HEK293 (cell line): ENCODE data around the gene AGAP3.

Experiments used
- CTCF ChIA-PET: fragments of 350-600 bp; formaldehyde crosslinking; extraction: SDS; loops from one replicate; lab custom pipeline; 2021; ENCODE audit warnings: antibody characterized with exemption; lab: Yijun Ruan, JAX
- POLR2A ChIA-PET: fragments of 300-600 bp; formaldehyde crosslinking; extraction: SDS; loops from one replicate; lab custom pipeline; 2020; ENCODE audit warnings: antibody characterized with exemption, inconsistent platforms; lab: Yijun Ruan, JAX
- H3K27ac ChIP-seq: fragments of 200-500 bp; sonication (Bioruptor generic); 2 replicates; pipeline ENCODE4 v1.5.1; 2014; ENCODE audit warnings: low read depth, low read length, control low read depth, inconsistent platforms; ENCODE audit errors: extremely low read depth
- H3K36me3 ChIP-seq, 2 experiments: fragments of 200-500 bp in 1 of 2; sonication (Bioruptor generic) in 1 of 2; 1 replicate in 1 of 2; 2 replicates in 1 of 2; pipeline ENCODE4 v1.5.1; 2014 to 2017; ENCODE audit warnings: inconsistent platforms in 2 of 2, low read length in 2 of 2; ENCODE audit not compliant: control insufficient read depth in 2 of 2, insufficient read depth in 1 of 2
- H3K4me1 ChIP-seq: fragments of 200-500 bp; sonication (Bioruptor generic); 2 replicates; pipeline ENCODE4 v1.5.1; 2014; ENCODE audit warnings: mild to moderate bottlenecking, low read length, inconsistent platforms; ENCODE audit not compliant: control insufficient read depth, insufficient read depth
- H3K4me3 ChIP-seq: 2 replicates; pipeline ENCODE4 v1.5.1; 2011; ENCODE audit warnings: low read depth, mild to moderate bottlenecking, control low read depth, low read length, moderate library complexity
- H3K9me3 ChIP-seq: fragments of 200-500 bp; sonication (Bioruptor generic); 2 replicates; pipeline ENCODE4 v1.5.1; 2014; ENCODE audit warnings: low read depth, low read length, inconsistent platforms; ENCODE audit not compliant: control insufficient read depth, insufficient read depth
- ATF2 ChIP-seq: fragments of 450-650 bp; formaldehyde crosslinking; IDR thresholded peaks from 2 replicates; pipeline ENCODE4 v1.5.1; 2016; ENCODE audit warnings: missing biosample characterization, missing genetic modification characterization, low read depth
- ELK4 ChIP-seq: IDR thresholded peaks from 2 replicates; pipeline ENCODE4 v1.6.1; 2011; ENCODE audit warnings: mild to moderate bottlenecking, low read depth, low read length, borderline replicate concordance
- GLIS1 ChIP-seq: fragments of 450-650 bp; formaldehyde crosslinking; IDR thresholded peaks from 2 replicates; pipeline ENCODE4 v1.5.1; 2016; ENCODE audit warnings: missing biosample characterization, missing genetic modification characterization
- OSR2 ChIP-seq: fragments of 450-650 bp; formaldehyde crosslinking; IDR thresholded peaks from 2 replicates; pipeline ENCODE4 v1.5.1; 2016; ENCODE audit warnings: missing biosample characterization, missing genetic modification characterization
- SETDB1 ChIP-seq: IDR thresholded peaks from one replicate; pipeline ENCODE4 v1.6.1; 2017; ENCODE audit warnings: mild to moderate bottlenecking, low read length, moderate library complexity, mixed read lengths; ENCODE audit not compliant: insufficient read length
- TRIM28 ChIP-seq: IDR thresholded peaks from 2 replicates; pipeline ENCODE4 v1.6.1; 2011; ENCODE audit warnings: low read length, control low read depth, borderline replicate concordance
- ZBTB21 ChIP-seq: fragments of 450-650 bp; formaldehyde crosslinking; IDR thresholded peaks from 2 replicates; pipeline ENCODE4 v1.5.1; 2017; ENCODE audit warnings: missing biosample characterization, missing genetic modification characterization
- ZFHX2 ChIP-seq: fragments of 450-650 bp; formaldehyde crosslinking; conservative IDR thresholded peaks from 2 replicates; pipeline ENCODE4 v1.5.1; 2016; ENCODE audit warnings: missing biosample characterization, missing genetic modification characterization
- ZFP3 ChIP-seq: fragments of 450-650 bp; formaldehyde crosslinking; IDR thresholded peaks from 2 replicates; pipeline ENCODE4 v1.5.1; 2016; ENCODE audit warnings: low read depth, missing biosample characterization, missing genetic modification characterization
- ZFP37 ChIP-seq: fragments of 450-650 bp; formaldehyde crosslinking; IDR thresholded peaks from 2 replicates; pipeline ENCODE4 v1.5.1; 2016; ENCODE audit warnings: missing biosample characterization, missing genetic modification characterization
- ZFP41 ChIP-seq: fragments of 450-650 bp; formaldehyde crosslinking; IDR thresholded peaks from 2 replicates; pipeline ENCODE4 v1.5.1; 2016; ENCODE audit warnings: missing biosample characterization, missing genetic modification characterization, borderline replicate concordance
- ZNF132 ChIP-seq: fragments of 450-650 bp; formaldehyde crosslinking; IDR thresholded peaks from 2 replicates; pipeline ENCODE4 v1.5.1; 2017; ENCODE audit warnings: missing biosample characterization, missing genetic modification characterization, borderline replicate concordance
- ZNF214 ChIP-seq: fragments of 450-650 bp; formaldehyde crosslinking; IDR thresholded peaks from 2 replicates; pipeline ENCODE4 v1.5.1; 2017; ENCODE audit warnings: missing biosample characterization, mild to moderate bottlenecking, missing genetic modification characterization, borderline replicate concordance
- ZNF239 ChIP-seq: fragments of 450-650 bp; formaldehyde crosslinking; IDR thresholded peaks from 2 replicates; pipeline ENCODE4 v1.5.1; 2016; ENCODE audit warnings: missing biosample characterization, missing genetic modification characterization
- ZNF398 ChIP-seq: fragments of 450-650 bp; formaldehyde crosslinking; IDR thresholded peaks from 2 replicates; pipeline ENCODE4 v1.5.1; 2017; ENCODE audit warnings: missing biosample characterization, missing genetic modification characterization
- ZNF423 ChIP-seq: fragments of 450-650 bp; formaldehyde crosslinking; IDR thresholded peaks from 2 replicates; pipeline ENCODE4 v1.5.1; 2016; ENCODE audit warnings: missing biosample characterization, missing genetic modification characterization
- ZNF513 ChIP-seq: fragments of 450-650 bp; IDR thresholded peaks from 2 replicates; pipeline ENCODE4 v1.5.1; 2018; ENCODE audit warnings: missing biosample characterization, missing genetic modification characterization
- ZNF548 ChIP-seq: fragments of 450-650 bp; formaldehyde crosslinking; IDR thresholded peaks from 2 replicates; pipeline ENCODE4 v1.5.1; 2016; ENCODE audit warnings: missing biosample characterization, missing genetic modification characterization
- ZNF624 ChIP-seq: fragments of 450-650 bp; formaldehyde crosslinking; IDR thresholded peaks from 2 replicates; pipeline ENCODE4 v1.5.1; 2017; ENCODE audit warnings: missing biosample characterization, missing genetic modification characterization
- ZNF837 ChIP-seq: fragments of 450-650 bp; formaldehyde crosslinking; IDR thresholded peaks from 2 replicates; pipeline ENCODE4 v1.5.1; 2016; ENCODE audit warnings: missing biosample characterization, missing genetic modification characterization
- TF ChIP-seq, protein P1 (sequence below): fragments of 450-650 bp; formaldehyde crosslinking; IDR thresholded peaks from 2 replicates; pipeline ENCODE4; 2016; ENCODE audit warnings: missing biosample characterization, missing genetic modification characterization

Gene AGAP3

DNA sequence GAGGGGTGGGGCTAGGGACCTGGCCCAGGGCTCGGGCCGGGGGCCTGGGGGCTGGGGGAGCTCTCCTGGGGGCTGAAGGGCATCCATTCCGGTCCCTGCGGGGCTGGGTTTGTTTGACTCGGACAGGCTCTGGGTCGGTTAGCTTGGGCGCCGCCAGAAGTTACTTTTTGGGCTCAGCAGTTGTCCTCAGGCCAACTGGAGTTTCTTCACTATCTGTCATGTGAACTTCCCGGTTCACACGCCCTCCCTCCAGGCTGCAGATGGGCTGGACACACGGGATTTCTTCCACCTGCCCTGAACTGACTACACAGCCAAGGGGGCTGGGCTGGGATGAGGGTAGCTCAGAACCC is 23.1 kb upstream of the AGAP3 start:
- ChIA-PET CTCF (interaction anchor here (0.7 to 2.3 kb wide), 6 partner anchors 15 to 48 kb away, joined by 3 to 14 read pairs (median 4); partner anchors contain the start of genes ABCB8 and FASTK), POLR2A (interaction anchor here (0.9 to 2.3 kb wide), 10 partner anchors 8 to 53 kb away, joined by 3 to 22 read pairs (median 5); partner anchors contain the start of genes ABCB8 and FASTK)
- TF ChIP-seq ZNF837 (tag by site-specific recombination): no peak
- Histone ChIP-seq H3K9me3 (no peaks in the 10 kb centered on the region), H3K4me3 (no peak overlapping the region), H3K27ac (no peak overlapping the region), H3K4me1 (no peaks in the 10 kb centered on the region; the same call in 1 of the 2 replicates), H3K36me3 (peaks cover 3 to 62% of the 10 kb centered on the region in 2 experiments)

DNA sequence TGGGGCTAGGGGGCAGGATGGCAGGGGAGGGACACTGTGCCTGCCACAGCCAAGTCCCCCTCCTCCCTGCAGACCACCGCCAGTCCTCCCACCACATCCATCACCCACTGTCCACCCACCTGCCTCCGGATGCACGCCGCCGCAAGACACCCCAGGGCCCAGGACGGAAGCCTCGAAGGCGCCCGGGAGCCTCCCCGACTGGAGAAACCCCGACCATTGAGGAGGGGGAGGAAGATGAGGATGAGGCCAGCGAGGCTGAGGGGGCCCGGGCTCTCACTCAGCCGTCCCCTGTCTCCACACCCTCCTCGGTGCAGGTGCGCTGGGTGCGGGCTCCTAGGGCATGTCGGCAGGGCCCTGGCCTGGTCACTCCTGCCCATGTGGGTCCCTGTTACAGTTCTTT is 21.8 kb upstream of the AGAP3 start:
- POLR2A ChIA-PET: no interaction called here
- CTCF ChIA-PET: interaction anchor here (0.6 kb wide), 1 partner anchor 9 kb away, joined by 3 read pairs; no protein-coding TSS in a partner anchor
- H3K36me3 ChIP-seq: peaks cover 3 to 70% of the 10 kb centered on the region in 2 experiments
- H3K4me3 ChIP-seq: no peak overlapping the region
- TF ChIP-seq ELK4 (no peak), ATF2 (tag by site-specific recombination) (no peak), ZFHX2 (peak; percentile 41; the same call in 1 of the 2 replicates), ZNF214 (no peak), ZBTB21 (tag by site-specific recombination) (no peak), ZFP37 (tag by site-specific recombination) (no peak), TRIM28 (no peak)
- TF ChIP-seq, protein P1, sequence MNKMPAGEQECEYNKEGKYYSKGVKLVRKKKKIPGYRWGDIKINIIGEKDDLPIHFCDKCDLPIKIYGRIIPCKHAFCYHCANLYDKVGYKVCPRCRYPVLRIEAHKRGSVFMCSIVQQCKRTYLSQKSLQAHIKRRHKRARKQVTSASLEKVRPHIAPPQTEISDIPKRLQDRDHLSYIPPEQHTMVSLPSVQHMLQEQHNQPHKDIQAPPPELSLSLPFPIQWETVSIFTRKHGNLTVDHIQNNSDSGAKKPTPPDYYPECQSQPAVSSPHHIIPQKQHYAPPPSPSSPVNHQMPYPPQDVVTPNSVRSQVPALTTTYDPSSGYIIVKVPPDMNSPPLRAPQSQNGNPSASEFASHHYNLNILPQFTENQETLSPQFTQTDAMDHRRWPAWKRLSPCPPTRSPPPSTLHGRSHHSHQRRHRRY (tag by site-specific recombination): no peak
- TF ChIP-seq, all 188 proteins: peak for 1
- Histone ChIP-seq H3K9me3 (no peaks in the 10 kb centered on the region), H3K27ac (no peak overlapping the region), H3K4me1 (no peaks in the 10 kb centered on the region)

GRCh38 chr7:151064993-151065392 is 21.3 kb upstream of the AGAP3 start:
- CTCF ChIA-PET: interaction anchor here (0.6 kb wide), 1 partner anchor 20 kb away, joined by 3 read pairs; no protein-coding TSS in a partner anchor
- POLR2A ChIA-PET: interaction anchor here (1.1 to 1.6 kb wide), 2 partner anchors 16 to 18 kb away, joined by 3 to 6 read pairs; partner anchors contain the start of genes FASTK and TMUB1
- H3K9me3 ChIP-seq: no peaks in the 10 kb centered on the region
- H3K36me3 ChIP-seq: peaks cover 3 to 75% of the 10 kb centered on the region in 2 experiments
- H3K4me3 ChIP-seq: no peak overlapping the region
- H3K4me1 ChIP-seq: no peaks in the 10 kb centered on the region
- no peak overlapping the region for H3K27ac ChIP-seq
- no peak for TF ChIP-seq ZNF398
- no peak for TF ChIP-seq ZFP3 (tag by site-specific recombination)
- TF ChIP-seq ZNF624 (tag by site-specific recombination): no peak
- no peak for TF ChIP-seq ZNF239 (tag by site-specific recombination)
- TF ChIP-seq ZNF132 (tag by site-specific recombination): no peak
- no peak for TF ChIP-seq ZFP41
- TF ChIP-seq ZNF548 (tag by site-specific recombination): no peak
- TF ChIP-seq OSR2 (tag by site-specific recombination): no peak
- no peak for TF ChIP-seq ZNF513 (tag by site-specific recombination)
- no peak for TF ChIP-seq ZNF423 (tag by site-specific recombination)
- no peak for TF ChIP-seq SETDB1
- no peak for TF ChIP-seq GLIS1 (tag by site-specific recombination)
